ENCODE results near the gene F2.
"Not testable (repeated sequence)": the region's sequence is repeated elsewhere in the genome, so short reads cannot be mapped to it uniquely, and the experiment has no call there.

Gene F2

GRCh38 chr11:46686886-46687795 lies 31.9 kb upstream of the F2 start:
- DNase-seq, result no peak

GRCh38 chr11:46690702-46691101 lies 28.3 kb upstream of the F2 start:
- DNase-seq, result no peak

GRCh38 chr11:46692450-46692849 lies 26.6 kb upstream of the F2 start:
- DNase-seq, result no peak

- DNase-seq, result no peak
Observed at GRCh38 chr11:46693597-46694012, 25.4 kb upstream of the F2 start.

GRCh38 chr11:46694072-46694471 lies 24.9 kb upstream of the F2 start:
- DNase-seq, result no peak

GRCh38 chr11:46694607-46695006 lies 24.4 kb upstream of the F2 start:
- no peak for DNase-seq

GRCh38 chr11:46695345-46696211 lies 23.4 kb upstream of the F2 start:
- no peak for DNase-seq

GRCh38 chr11:46696212-46696558 lies 22.8 kb upstream of the F2 start:
- DNase-seq, result no peak

GRCh38 chr11:46697303-46697702 lies 21.7 kb upstream of the F2 start:
- no peak for DNase-seq

GRCh38 chr11:46697723-46698122 lies 21.3 kb upstream of the F2 start:
- DNase-seq, result no peak

- no peak for DNase-seq
Observed at GRCh38 chr11:46698597-46698996, 20.4 kb upstream of the F2 start.

- peak; percentile 88 for DNase-seq
Observed at GRCh38 chr11:46700241-46701077, 18.6 kb upstream of the F2 start, which contains the start of the genes ARHGAP1 and ZNF408. ARHGAP1 (minus strand) TSS chr11:46700619; CDS start chr11:46696107, 4,512 bp downstream. ZNF408 (plus strand) TSS chr11:46701031; CDS start chr11:46701048, 17 bp downstream.

GRCh38 chr11:46701078-46701654 lies 17.8 kb upstream of the F2 start:
- DNase-seq, result no peak

- no peak for DNase-seq
Observed at GRCh38 chr11:46705070-46705688, 13.8 kb upstream of the F2 start.

GRCh38 chr11:46706886-46707285 lies 12.1 kb upstream of the F2 start:
- DNase-seq, result no peak

GRCh38 chr11:46709351-46709750 lies 9.7 kb upstream of the F2 start:
- not testable (repeated sequence) for DNase-seq

GRCh38 chr11:46710821-46711269 lies 8.2 kb upstream of the F2 start:
- no peak for DNase-seq

- no peak for DNase-seq
Observed at GRCh38 chr11:46711303-46711702, 7.7 kb upstream of the F2 start.

- DNase-seq, result no peak
Observed at GRCh38 chr11:46712874-46713576, 6.0 kb upstream of the F2 start.

GRCh38 chr11:46717825-46718154 lies 1.2 kb upstream of the F2 start:
- DNase-seq, result not testable (repeated sequence)

Measured in SIG-M5 (cell line).